WTC11 (cell line): ENCODE results near the gene CENPE. TPM values are rescaled to one million over a fixed set of nuclear protein-coding genes. Genes with fewer than 3 reads are reported as not detected.

ENCODE experiments used
- ATAC-seq: fragments of 200-7000 bp; cut with Tn5 transposase; 2 replicates; pipeline ENCODE4 v1.10.0; 2021; ENCODE audit warnings: mild to moderate bottlenecking, moderate library complexity
- CTCF ChIA-PET: fragments of 300-600 bp; sonication (Branson Sonifier 250); formaldehyde crosslinking; loops from one replicate; lab custom pipeline; 2021; ENCODE audit warnings: antibody characterized with exemption; lab: Charles Lee
- POLR2A ChIA-PET: fragments of 350-600 bp; sonication (Branson Sonifier 250); formaldehyde crosslinking; loops from one replicate; lab custom pipeline; 2021; ENCODE audit warnings: antibody characterized with exemption; lab: Charles Lee
- DNase-seq: peaks from one replicate; pipeline ENCODE4 v3.0.0; 2021; ENCODE audit warnings: low spot score
- H3K27ac Mint-ChIP-seq: 2 replicates; pipeline ENCODE4 v1.8.0; 2021; ENCODE audit warnings: mixed read lengths
- H3K27me3 Mint-ChIP-seq: 2 replicates; pipeline ENCODE4 v1.8.0; 2021; ENCODE audit warnings: low read depth, mild to moderate bottlenecking, moderate library complexity, mixed read lengths
- H3K36me3 Mint-ChIP-seq: 2 replicates; pipeline ENCODE4 v1.8.0; 2021; ENCODE audit warnings: mixed read lengths
- H3K4me1 Mint-ChIP-seq: 2 replicates; pipeline ENCODE4 v1.8.0; 2022; ENCODE audit warnings: mixed read lengths
- H3K4me3 Mint-ChIP-seq: 2 replicates; pipeline ENCODE4 v1.8.0; 2021; ENCODE audit warnings: mild to moderate bottlenecking, moderate library complexity, mixed read lengths
- H3K9me3 Mint-ChIP-seq: 2 replicates; pipeline ENCODE4 v1.8.0; 2021; ENCODE audit warnings: mixed read lengths
- NR2C2 ChIP-seq: sonication (generic); formaldehyde crosslinking; IDR thresholded peaks from 2 replicates; pipeline ENCODE4 v1.8.0; 2022; ENCODE audit warnings: mild to moderate bottlenecking, missing genetic modification reagents
- TEAD4 ChIP-seq: sonication (generic); formaldehyde crosslinking; IDR thresholded peaks from 2 replicates; pipeline ENCODE4 v1.8.0; 2022; ENCODE audit warnings: mild to moderate bottlenecking, missing genetic modification reagents
- ZNF121 ChIP-seq: sonication (generic); formaldehyde crosslinking; IDR thresholded peaks from 2 replicates; pipeline ENCODE4 v1.8.0; 2023; ENCODE audit warnings: missing genetic modification reagents
- ZNF423 ChIP-seq: fragments of 250-450 bp; sonication (Bioruptor Pico); IDR thresholded peaks from 2 replicates; pipeline ENCODE4 v2.1.2; 2022; ENCODE audit warnings: mild to moderate bottlenecking, moderate library complexity
- total RNA-seq: library from RNA; stranded (reverse); gene quantifications from 3 replicates; pipeline ENCODE4 v1.2.3, GENCODE V29; 2021
- TF ChIP-seq, protein P1 (sequence below): fragments of 250-450 bp; sonication (Bioruptor Pico); IDR thresholded peaks from 2 replicates; pipeline ENCODE4 v1.9.0; 2021; ENCODE audit warnings: mild to moderate bottlenecking, borderline replicate concordance
- TF ChIP-seq, protein P2 (sequence below): sonication (generic); formaldehyde crosslinking; IDR thresholded peaks from 2 replicates; pipeline ENCODE4 v1.8.1; 2022; ENCODE audit warnings: mild to moderate bottlenecking, missing genetic modification reagents, moderate library complexity, borderline replicate concordance
- TF ChIP-seq, protein P3 (sequence below): sonication (generic); formaldehyde crosslinking; IDR thresholded peaks from 2 replicates; pipeline ENCODE4 v1.8.0; 2022; ENCODE audit warnings: missing genetic modification reagents
- TF ChIP-seq, protein P4 (sequence below): sonication (generic); formaldehyde crosslinking; IDR thresholded peaks from 2 replicates; pipeline ENCODE4 v1.8.1; 2023; ENCODE audit warnings: mild to moderate bottlenecking, moderate library complexity, missing genetic modification reagents
- TF ChIP-seq, protein P5 (sequence below): sonication (generic); formaldehyde crosslinking; conservative IDR thresholded peaks from 2 replicates; pipeline ENCODE4 v1.8.1; 2022; ENCODE audit warnings: mild to moderate bottlenecking, missing genetic modification reagents

CENPE gene
- total RNA-seq, 1 experiment from 2014 or later: 46.6 TPM

DNA sequence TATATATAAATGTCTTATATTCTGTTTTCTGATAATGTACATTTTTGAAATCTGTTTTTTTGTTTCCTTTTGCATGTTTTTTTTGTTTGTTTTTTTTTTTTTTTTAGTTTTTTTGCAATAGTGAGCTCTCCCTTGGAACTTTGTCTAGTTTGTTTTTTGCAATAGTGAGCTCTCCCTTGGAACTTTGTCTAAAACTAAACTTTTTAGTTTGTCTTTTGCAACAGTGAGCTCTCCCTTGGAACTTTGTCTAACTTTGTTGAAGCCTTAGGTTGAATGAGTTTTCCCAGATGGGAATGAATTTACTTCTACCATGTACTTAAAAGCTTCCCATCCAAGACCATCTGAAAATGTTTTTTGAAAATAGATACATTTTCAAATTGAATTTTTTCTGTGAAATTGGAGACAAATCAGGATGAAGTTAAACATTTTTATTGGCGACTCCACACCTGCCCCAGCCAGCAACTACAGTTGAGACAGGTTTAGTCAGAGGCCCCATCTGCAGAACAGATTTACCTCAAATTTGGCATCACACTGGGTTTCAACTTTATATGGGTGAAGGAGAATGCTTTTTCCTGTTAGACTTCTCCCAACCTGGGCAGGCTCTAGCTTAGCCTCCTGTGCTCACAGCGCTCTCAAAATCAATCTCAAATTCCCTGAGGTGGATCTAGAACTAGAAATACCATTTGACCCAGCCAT is 137.5 kb downstream of the CENPE start:
- DNase-seq: no peak
- TF ChIP-seq, protein P1, sequence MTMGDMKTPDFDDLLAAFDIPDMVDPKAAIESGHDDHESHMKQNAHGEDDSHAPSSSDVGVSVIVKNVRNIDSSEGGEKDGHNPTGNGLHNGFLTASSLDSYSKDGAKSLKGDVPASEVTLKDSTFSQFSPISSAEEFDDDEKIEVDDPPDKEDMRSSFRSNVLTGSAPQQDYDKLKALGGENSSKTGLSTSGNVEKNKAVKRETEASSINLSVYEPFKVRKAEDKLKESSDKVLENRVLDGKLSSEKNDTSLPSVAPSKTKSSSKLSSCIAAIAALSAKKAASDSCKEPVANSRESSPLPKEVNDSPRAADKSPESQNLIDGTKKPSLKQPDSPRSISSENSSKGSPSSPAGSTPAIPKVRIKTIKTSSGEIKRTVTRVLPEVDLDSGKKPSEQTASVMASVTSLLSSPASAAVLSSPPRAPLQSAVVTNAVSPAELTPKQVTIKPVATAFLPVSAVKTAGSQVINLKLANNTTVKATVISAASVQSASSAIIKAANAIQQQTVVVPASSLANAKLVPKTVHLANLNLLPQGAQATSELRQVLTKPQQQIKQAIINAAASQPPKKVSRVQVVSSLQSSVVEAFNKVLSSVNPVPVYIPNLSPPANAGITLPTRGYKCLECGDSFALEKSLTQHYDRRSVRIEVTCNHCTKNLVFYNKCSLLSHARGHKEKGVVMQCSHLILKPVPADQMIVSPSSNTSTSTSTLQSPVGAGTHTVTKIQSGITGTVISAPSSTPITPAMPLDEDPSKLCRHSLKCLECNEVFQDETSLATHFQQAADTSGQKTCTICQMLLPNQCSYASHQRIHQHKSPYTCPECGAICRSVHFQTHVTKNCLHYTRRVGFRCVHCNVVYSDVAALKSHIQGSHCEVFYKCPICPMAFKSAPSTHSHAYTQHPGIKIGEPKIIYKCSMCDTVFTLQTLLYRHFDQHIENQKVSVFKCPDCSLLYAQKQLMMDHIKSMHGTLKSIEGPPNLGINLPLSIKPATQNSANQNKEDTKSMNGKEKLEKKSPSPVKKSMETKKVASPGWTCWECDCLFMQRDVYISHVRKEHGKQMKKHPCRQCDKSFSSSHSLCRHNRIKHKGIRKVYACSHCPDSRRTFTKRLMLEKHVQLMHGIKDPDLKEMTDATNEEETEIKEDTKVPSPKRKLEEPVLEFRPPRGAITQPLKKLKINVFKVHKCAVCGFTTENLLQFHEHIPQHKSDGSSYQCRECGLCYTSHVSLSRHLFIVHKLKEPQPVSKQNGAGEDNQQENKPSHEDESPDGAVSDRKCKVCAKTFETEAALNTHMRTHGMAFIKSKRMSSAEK: no peak
- TF ChIP-seq, protein P2, sequence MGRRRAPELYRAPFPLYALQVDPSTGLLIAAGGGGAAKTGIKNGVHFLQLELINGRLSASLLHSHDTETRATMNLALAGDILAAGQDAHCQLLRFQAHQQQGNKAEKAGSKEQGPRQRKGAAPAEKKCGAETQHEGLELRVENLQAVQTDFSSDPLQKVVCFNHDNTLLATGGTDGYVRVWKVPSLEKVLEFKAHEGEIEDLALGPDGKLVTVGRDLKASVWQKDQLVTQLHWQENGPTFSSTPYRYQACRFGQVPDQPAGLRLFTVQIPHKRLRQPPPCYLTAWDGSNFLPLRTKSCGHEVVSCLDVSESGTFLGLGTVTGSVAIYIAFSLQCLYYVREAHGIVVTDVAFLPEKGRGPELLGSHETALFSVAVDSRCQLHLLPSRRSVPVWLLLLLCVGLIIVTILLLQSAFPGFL: no peak
- TF ChIP-seq, protein P3, sequence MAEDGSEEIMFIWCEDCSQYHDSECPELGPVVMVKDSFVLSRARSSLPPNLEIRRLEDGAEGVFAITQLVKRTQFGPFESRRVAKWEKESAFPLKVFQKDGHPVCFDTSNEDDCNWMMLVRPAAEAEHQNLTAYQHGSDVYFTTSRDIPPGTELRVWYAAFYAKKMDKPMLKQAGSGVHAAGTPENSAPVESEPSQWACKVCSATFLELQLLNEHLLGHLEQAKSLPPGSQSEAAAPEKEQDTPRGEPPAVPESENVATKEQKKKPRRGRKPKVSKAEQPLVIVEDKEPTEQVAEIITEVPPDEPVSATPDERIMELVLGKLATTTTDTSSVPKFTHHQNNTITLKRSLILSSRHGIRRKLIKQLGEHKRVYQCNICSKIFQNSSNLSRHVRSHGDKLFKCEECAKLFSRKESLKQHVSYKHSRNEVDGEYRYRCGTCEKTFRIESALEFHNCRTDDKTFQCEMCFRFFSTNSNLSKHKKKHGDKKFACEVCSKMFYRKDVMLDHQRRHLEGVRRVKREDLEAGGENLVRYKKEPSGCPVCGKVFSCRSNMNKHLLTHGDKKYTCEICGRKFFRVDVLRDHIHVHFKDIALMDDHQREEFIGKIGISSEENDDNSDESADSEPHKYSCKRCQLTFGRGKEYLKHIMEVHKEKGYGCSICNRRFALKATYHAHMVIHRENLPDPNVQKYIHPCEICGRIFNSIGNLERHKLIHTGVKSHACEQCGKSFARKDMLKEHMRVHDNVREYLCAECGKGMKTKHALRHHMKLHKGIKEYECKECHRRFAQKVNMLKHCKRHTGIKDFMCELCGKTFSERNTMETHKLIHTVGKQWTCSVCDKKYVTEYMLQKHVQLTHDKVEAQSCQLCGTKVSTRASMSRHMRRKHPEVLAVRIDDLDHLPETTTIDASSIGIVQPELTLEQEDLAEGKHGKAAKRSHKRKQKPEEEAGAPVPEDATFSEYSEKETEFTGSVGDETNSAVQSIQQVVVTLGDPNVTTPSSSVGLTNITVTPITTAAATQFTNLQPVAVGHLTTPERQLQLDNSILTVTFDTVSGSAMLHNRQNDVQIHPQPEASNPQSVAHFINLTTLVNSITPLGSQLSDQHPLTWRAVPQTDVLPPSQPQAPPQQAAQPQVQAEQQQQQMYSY: no peak
- TF ChIP-seq ZNF121 (CRISPR knock-in tag) (no peak), NR2C2 (CRISPR knock-in tag) (no peak), ZNF423 (CRISPR knock-in tag) (no peak), TEAD4 (CRISPR knock-in tag) (no peak)
- TF ChIP-seq, protein P4, sequence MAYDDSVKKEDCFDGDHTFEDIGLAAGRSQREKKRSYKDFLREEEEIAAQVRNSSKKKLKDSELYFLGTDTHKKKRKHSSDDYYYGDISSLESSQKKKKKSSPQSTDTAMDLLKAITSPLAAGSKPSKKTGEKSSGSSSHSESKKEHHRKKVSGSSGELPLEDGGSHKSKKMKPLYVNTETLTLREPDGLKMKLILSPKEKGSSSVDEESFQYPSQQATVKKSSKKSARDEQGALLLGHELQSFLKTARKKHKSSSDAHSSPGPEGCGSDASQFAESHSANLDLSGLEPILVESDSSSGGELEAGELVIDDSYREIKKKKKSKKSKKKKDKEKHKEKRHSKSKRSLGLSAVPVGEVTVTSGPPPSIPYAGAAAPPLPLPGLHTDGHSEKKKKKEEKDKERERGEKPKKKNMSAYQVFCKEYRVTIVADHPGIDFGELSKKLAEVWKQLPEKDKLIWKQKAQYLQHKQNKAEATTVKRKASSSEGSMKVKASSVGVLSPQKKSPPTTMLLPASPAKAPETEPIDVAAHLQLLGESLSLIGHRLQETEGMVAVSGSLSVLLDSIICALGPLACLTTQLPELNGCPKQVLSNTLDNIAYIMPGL (CRISPR knock-in tag): no peak
- TF ChIP-seq, protein P5, sequence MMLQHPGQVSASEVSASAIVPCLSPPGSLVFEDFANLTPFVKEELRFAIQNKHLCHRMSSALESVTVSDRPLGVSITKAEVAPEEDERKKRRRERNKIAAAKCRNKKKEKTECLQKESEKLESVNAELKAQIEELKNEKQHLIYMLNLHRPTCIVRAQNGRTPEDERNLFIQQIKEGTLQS (CRISPR knock-in tag): no peak
- ChIA-PET POLR2A (no interaction called here), CTCF (no interaction called here)
- H3K4me3 Mint-ChIP-seq: no peak overlapping the region
- no peaks in the 10 kb centered on the region for H3K4me1 Mint-ChIP-seq
- H3K36me3 Mint-ChIP-seq: no peaks in the 10 kb centered on the region
- no peak overlapping the region for H3K27ac Mint-ChIP-seq
- no peaks in the 10 kb centered on the region for H3K9me3 Mint-ChIP-seq
- no peaks in the 10 kb centered on the region; the same call in 1 of the 2 replicates for H3K27me3 Mint-ChIP-seq
- ATAC-seq: no peak

Other genes starting within 250 kb of the CENPE start
- 0.34 to 1.4 TPM (median 0.59 TPM) in 3 replicates for gene SLC9B1, start 178.6 kb downstream of the CENPE start, total RNA-seq
- gene SLC9B2, start 121.6 kb downstream of the CENPE start, total RNA-seq: 4.6 to 6.1 TPM (median 5.0 TPM) in 3 replicates
- 38.8 to 40.7 TPM (median 39.6 TPM) in 3 replicates for gene BDH2, start 98.5 kb downstream of the CENPE start, total RNA-seq